OCI-LY7 (cell line): ENCODE measurements around the gene ANO1.

Source experiments
- CTCF ChIP-seq: fragments of 200-600 bp; sonication (generic); conservative IDR thresholded peaks from 2 replicates; pipeline ENCODE4 v1.5.1; 2014; ENCODE audit warnings: mild to moderate bottlenecking, antibody characterized with exemption, low read length, moderate library complexity, mixed read lengths
- EZH2phosphoT487 ChIP-seq: fragments of 200-600 bp; sonication (generic); IDR thresholded peaks from 2 replicates; pipeline ENCODE4 v1.6.1; 2018; ENCODE audit warnings: low read depth, borderline replicate concordance, mild to moderate bottlenecking, mixed run types, antibody characterized with exemption, low read length, moderate library complexity, mixed read lengths

GRCh38 chr11:70134490-70134889 is 56.4 kb downstream of the ANO1 start:
- TF ChIP-seq CTCF (no peak), EZH2phosphoT487 (no peak)
